ENCODE data around the gene AZU1.

- TF ChIP-seq POLR2AphosphoS5 (IDR thresholded peaks at IDR 0.05): no peak
- no peak for TF ChIP-seq CTCF (IDR thresholded peaks at IDR 0.05)
- TF ChIP-seq POLR2A (IDR thresholded peaks at IDR 0.05): no peak
- TF ChIP-seq EP300 (IDR thresholded peaks at IDR 0.05): no peak
Observed at GRCh38 chr19:840519-841206, 13.0 kb downstream of the AZU1 start, which contains the start of gene PRTN3.

Data from stomach (tissue), 4 donors.